Astrocyte (in vitro differentiated cells and primary cell): ENCODE measurements around the gene CPB2. TPM values are rescaled to one million over a fixed set of nuclear protein-coding genes. Genes with fewer than 3 reads are reported as not detected.

Experiments used
- DNase-seq: peaks from one replicate; pipeline ENCODE4 v3.0.0-alpha.2; 2010; ENCODE audit warnings: low read depth
- FAIRE-seq: peaks from 2 replicates; lab custom pipeline; 2011; peaks lifted over from hg19 to GRCh38; lab: Jason Lieb, UNC
- H2AFZ ChIP-seq: 2 replicates; pipeline ENCODE4 v1.6.0; 2012; ENCODE audit warnings: low read depth, low read length, inconsistent platforms
- H3K27ac ChIP-seq: 2 replicates; pipeline ENCODE4 v1.5.1; 2011; ENCODE audit warnings: low read depth, low read length, inconsistent platforms
- H3K27me3 ChIP-seq: 2 replicates; pipeline ENCODE4 v1.6.0; 2011; ENCODE audit warnings: low read length, inconsistent platforms; ENCODE audit not compliant: insufficient read depth
- H3K36me3 ChIP-seq: 2 replicates; pipeline ENCODE4 v1.5.1; 2011; ENCODE audit warnings: low read length, inconsistent platforms; ENCODE audit not compliant: insufficient read depth
- H3K4me1 ChIP-seq: 2 replicates; pipeline ENCODE4 v1.5.1; 2011; ENCODE audit warnings: low read length, inconsistent platforms; ENCODE audit not compliant: insufficient read depth
- H3K4me2 ChIP-seq: 2 replicates; pipeline ENCODE4 v1.6.0; 2012; ENCODE audit warnings: low read length, inconsistent platforms
- H3K4me3 ChIP-seq: 2 replicates; pipeline ENCODE4 v1.5.1; 2011; ENCODE audit warnings: low read depth, mild to moderate bottlenecking, low read length, inconsistent platforms; ENCODE audit not compliant: insufficient read depth
- H3K79me2 ChIP-seq: 2 replicates; pipeline ENCODE4 v1.6.0; 2012; ENCODE audit warnings: mild to moderate bottlenecking, low read length, inconsistent platforms; ENCODE audit not compliant: insufficient read depth
- H3K9ac ChIP-seq: 2 replicates; pipeline ENCODE4 v1.6.0; 2012; ENCODE audit warnings: mild to moderate bottlenecking, low read length, inconsistent platforms
- H3K9me3 ChIP-seq: 2 replicates; pipeline ENCODE4 v1.5.1; 2012; ENCODE audit warnings: low read depth, mild to moderate bottlenecking, low read length, inconsistent platforms; ENCODE audit not compliant: insufficient read depth
- H4K20me1 ChIP-seq: 2 replicates; pipeline ENCODE4 v1.6.0; 2012; ENCODE audit warnings: low read length, inconsistent platforms; ENCODE audit not compliant: insufficient read depth
- H3K27ac Mint-ChIP-seq: one replicate; pipeline ENCODE4 v1.8.0; 2021; ENCODE audit warnings: mild to moderate bottlenecking, mixed read lengths; ENCODE audit not compliant: unreplicated experiment
- H3K27me3 Mint-ChIP-seq: one replicate; pipeline ENCODE4 v1.8.0; 2021; ENCODE audit warnings: low read depth, mixed read lengths; ENCODE audit not compliant: unreplicated experiment
- H3K36me3 Mint-ChIP-seq: one replicate; pipeline ENCODE4 v1.8.0; 2021; ENCODE audit warnings: low read depth, mixed read lengths; ENCODE audit not compliant: unreplicated experiment
- H3K4me1 Mint-ChIP-seq: one replicate; pipeline ENCODE4 v1.8.0; 2021; ENCODE audit warnings: low read depth, mixed read lengths; ENCODE audit not compliant: unreplicated experiment
- H3K4me3 Mint-ChIP-seq: one replicate; pipeline ENCODE4 v1.8.0; 2021; ENCODE audit warnings: mild to moderate bottlenecking, moderate library complexity, mixed read lengths; ENCODE audit not compliant: unreplicated experiment
- H3K9me3 Mint-ChIP-seq: one replicate; pipeline ENCODE4 v1.8.0; 2021; ENCODE audit warnings: mild to moderate bottlenecking, mixed read lengths; ENCODE audit not compliant: unreplicated experiment
- CTCF ChIP-seq: IDR thresholded peaks from 2 replicates; pipeline ENCODE4 v1.5.1; 2011; ENCODE audit warnings: low read depth, mild to moderate bottlenecking, inconsistent platforms, low read length, moderate library complexity; ENCODE audit not compliant: insufficient read depth
- EZH2 ChIP-seq: IDR thresholded peaks from 2 replicates; pipeline ENCODE4 v1.6.1; 2012; ENCODE audit warnings: mild to moderate bottlenecking, low read length, inconsistent platforms; ENCODE audit not compliant: insufficient read depth
- total RNA-seq: library from RNA; stranded (reverse); gene quantifications from 2 replicates; pipeline ENCODE4 v1.2.1, GENCODE V29; 2021

CPB2 gene
- total RNA-seq, 1 donor from 2014 or later, result not detected

- no peak for FAIRE-seq
- no peaks in the 10 kb centered on the region for H3K27me3 Mint-ChIP-seq
- Histone ChIP-seq H3K4me3 (peak overlapping the region; percentile 90), H3K79me2 (peaks cover 53% of the 10 kb centered on the region), H3K4me1 (peaks cover 4% of the 10 kb centered on the region), H4K20me1 (peaks cover 21% of the 10 kb centered on the region), H3K9ac (peak overlapping the region; percentile 96), H3K27me3 (no peaks in the 10 kb centered on the region), H3K27ac (peak overlapping the region; percentile 92), H3K4me2 (peak overlapping the region; percentile 97), H3K9me3 (no peaks in the 10 kb centered on the region), H2AFZ (peak overlapping the region; percentile 88), H3K36me3 (no peaks in the 10 kb centered on the region)
- no peaks in the 10 kb centered on the region for H3K9me3 Mint-ChIP-seq
- no peak for DNase-seq
- TF ChIP-seq CTCF, result no peak
- no peak for TF ChIP-seq EZH2
- H3K4me1 Mint-ChIP-seq, result peaks cover 12% of the 10 kb centered on the region
- H3K27ac Mint-ChIP-seq, result peak overlapping the region; percentile 93
- H3K36me3 Mint-ChIP-seq, result no peaks in the 10 kb centered on the region
- H3K4me3 Mint-ChIP-seq, result peak overlapping the region; percentile 90
Measured at GRCh38 chr13:46051968-46052318, 52.9 kb downstream of the CPB2 start.

GRCh38 chr13:46050771-46051170 is 54.1 kb downstream of the CPB2 start:
- TF ChIP-seq CTCF (no peak), EZH2 (no peak)
- Mint-ChIP-seq H3K27me3 (no peaks in the 10 kb centered on the region), H3K4me1 (peaks cover 8% of the 10 kb centered on the region), H3K9me3 (no peaks in the 10 kb centered on the region), H3K36me3 (no peaks in the 10 kb centered on the region), H3K27ac (no peak overlapping the region), H3K4me3 (peak overlapping the region; percentile 90)
- Histone ChIP-seq H3K79me2 (peaks cover 63% of the 10 kb centered on the region), H3K4me3 (peak overlapping the region; percentile 90), H3K4me2 (peak overlapping the region; percentile 97), H3K27me3 (no peaks in the 10 kb centered on the region), H2AFZ (no peak overlapping the region), H3K27ac (no peak overlapping the region), H3K9ac (no peak overlapping the region), H4K20me1 (peaks cover 21% of the 10 kb centered on the region), H3K36me3 (no peaks in the 10 kb centered on the region), H3K4me1 (peaks cover 4% of the 10 kb centered on the region), H3K9me3 (no peaks in the 10 kb centered on the region)
- DNase-seq (no peak), FAIRE-seq (no peak)

- Histone ChIP-seq H3K9me3 (no peaks in the 10 kb centered on the region), H3K4me1 (no peaks in the 10 kb centered on the region), H3K9ac (no peak overlapping the region), H3K27ac (no peak overlapping the region), H4K20me1 (peaks cover 18% of the 10 kb centered on the region), H3K27me3 (no peaks in the 10 kb centered on the region), H3K79me2 (peaks cover 74% of the 10 kb centered on the region), H3K36me3 (no peaks in the 10 kb centered on the region), H2AFZ (no peak overlapping the region), H3K4me3 (no peak overlapping the region), H3K4me2 (no peak overlapping the region)
- H3K27me3 Mint-ChIP-seq, result no peaks in the 10 kb centered on the region
- H3K4me1 Mint-ChIP-seq, result peaks cover 1% of the 10 kb centered on the region
- H3K27ac Mint-ChIP-seq, result no peak overlapping the region
- DNase-seq (no peak), FAIRE-seq (no peak)
- H3K9me3 Mint-ChIP-seq, result no peaks in the 10 kb centered on the region
- no peak overlapping the region for H3K4me3 Mint-ChIP-seq
- no peak for TF ChIP-seq CTCF
- TF ChIP-seq EZH2, result no peak
- H3K36me3 Mint-ChIP-seq, result no peaks in the 10 kb centered on the region
Measured at GRCh38 chr13:46045424-46045823, 59.4 kb downstream of the CPB2 start.
